Measurements from ENCODE around the gene ERC2.

DNA sequence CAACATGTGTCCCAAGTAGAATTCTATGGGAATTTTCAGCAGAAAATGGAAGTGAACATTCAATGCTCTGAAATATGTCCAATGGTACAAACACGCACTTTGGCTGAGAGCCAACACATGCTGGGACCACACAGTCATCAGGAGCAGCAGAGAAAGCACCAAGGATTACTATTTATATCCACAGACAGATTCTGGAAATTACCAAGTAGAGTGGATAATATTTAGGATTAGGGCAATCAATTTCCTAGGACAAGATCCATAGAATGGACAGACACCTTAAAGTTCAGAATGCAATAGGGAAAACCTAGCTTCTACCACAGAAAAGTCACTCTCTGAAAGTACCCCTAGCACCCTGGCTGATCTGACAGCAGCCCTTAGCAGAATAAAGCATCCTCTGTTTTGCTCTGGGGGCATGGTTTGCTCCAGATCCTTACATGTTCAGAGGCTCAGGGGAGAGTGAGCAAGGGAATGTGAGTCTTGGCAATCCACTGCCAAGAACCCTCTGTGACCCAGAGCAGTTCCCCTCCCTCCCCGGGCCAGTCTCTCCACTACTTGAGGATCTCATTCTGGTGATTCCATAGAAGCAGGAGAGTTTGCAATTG, 775.2 kb downstream of the ERC2 start:
- TF ChIP-seq, protein P1, sequence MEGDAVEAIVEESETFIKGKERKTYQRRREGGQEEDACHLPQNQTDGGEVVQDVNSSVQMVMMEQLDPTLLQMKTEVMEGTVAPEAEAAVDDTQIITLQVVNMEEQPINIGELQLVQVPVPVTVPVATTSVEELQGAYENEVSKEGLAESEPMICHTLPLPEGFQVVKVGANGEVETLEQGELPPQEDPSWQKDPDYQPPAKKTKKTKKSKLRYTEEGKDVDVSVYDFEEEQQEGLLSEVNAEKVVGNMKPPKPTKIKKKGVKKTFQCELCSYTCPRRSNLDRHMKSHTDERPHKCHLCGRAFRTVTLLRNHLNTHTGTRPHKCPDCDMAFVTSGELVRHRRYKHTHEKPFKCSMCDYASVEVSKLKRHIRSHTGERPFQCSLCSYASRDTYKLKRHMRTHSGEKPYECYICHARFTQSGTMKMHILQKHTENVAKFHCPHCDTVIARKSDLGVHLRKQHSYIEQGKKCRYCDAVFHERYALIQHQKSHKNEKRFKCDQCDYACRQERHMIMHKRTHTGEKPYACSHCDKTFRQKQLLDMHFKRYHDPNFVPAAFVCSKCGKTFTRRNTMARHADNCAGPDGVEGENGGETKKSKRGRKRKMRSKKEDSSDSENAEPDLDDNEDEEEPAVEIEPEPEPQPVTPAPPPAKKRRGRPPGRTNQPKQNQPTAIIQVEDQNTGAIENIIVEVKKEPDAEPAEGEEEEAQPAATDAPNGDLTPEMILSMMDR (IDR thresholded peaks at IDR 0.05) = no peak
- TF ChIP-seq POLR2AphosphoS5 (IDR thresholded peaks at IDR 0.05) = no peak
- TF ChIP-seq POLR2A (IDR thresholded peaks at IDR 0.05) = no peak

All from breast epithelium (tissue), 3 donors.